Coronary artery (tissue), 2 donors: Measurements from ENCODE around the gene SF3B4.
A peak's percentile ranks its signal among the peaks of the same experiment; 100 is the strongest.

Experiments used
- DNase-seq: peaks from one replicate; pipeline ENCODE4 v3.0.0-alpha.2; 2017; ENCODE audit warnings: low spot score
- H3K27ac ChIP-seq, 2 donors: fragments of 200-600 bp; sonication (generic); one replicate each; pipeline ENCODE4 v1.5.1; 2016 to 2019
- H3K4me3 ChIP-seq: fragments of 200-600 bp; sonication (generic); 2 replicates; pipeline ENCODE4 v1.5.1; 2016; ENCODE audit warnings: mild to moderate bottlenecking, moderate library complexity
- CTCF ChIP-seq: fragments of 200-600 bp; sonication (generic); IDR thresholded peaks from one replicate; pipeline ENCODE4 v1.5.1; 2019; ENCODE audit warnings: antibody characterized with exemption

Gene SF3B4

GRCh38 chr1:149925751-149926150, 1.9 kb downstream of the SF3B4 start:
- TF ChIP-seq CTCF: no peak
- Histone ChIP-seq H3K4me3 (peak overlapping the region; percentile 98), H3K27ac (no peak overlapping the region)
- DNase-seq: no peak

DNA sequence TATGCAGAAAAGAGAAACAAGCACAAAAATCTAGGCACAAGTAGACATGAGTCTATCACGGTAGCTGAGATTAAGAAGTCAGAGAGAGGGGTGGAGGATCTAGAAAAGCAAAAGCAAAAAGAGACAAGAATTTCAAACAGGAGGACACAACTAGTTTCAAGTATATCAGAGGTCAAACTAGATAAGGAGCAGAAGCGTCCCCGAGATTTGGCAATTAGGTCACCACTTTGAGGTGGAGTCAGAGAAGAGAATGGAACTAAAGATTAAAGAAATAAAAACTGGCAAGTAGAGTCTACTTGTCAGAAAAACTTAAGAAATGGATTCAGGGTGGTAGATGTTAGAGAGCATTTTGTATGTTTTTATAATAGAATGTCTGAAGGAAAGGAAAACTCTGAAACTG, 2.3 kb downstream of the SF3B4 start:
- Histone ChIP-seq H3K4me3 (no peak overlapping the region), H3K27ac (no peak overlapping the region)
- no peak for TF ChIP-seq CTCF
- no peak for DNase-seq

GRCh38 chr1:149923626-149924025, 4.0 kb downstream of the SF3B4 start:
- Histone ChIP-seq H3K4me3 (no peak overlapping the region), H3K27ac (no peak overlapping the region)
- DNase-seq: no peak
- no peak for TF ChIP-seq CTCF

DNA sequence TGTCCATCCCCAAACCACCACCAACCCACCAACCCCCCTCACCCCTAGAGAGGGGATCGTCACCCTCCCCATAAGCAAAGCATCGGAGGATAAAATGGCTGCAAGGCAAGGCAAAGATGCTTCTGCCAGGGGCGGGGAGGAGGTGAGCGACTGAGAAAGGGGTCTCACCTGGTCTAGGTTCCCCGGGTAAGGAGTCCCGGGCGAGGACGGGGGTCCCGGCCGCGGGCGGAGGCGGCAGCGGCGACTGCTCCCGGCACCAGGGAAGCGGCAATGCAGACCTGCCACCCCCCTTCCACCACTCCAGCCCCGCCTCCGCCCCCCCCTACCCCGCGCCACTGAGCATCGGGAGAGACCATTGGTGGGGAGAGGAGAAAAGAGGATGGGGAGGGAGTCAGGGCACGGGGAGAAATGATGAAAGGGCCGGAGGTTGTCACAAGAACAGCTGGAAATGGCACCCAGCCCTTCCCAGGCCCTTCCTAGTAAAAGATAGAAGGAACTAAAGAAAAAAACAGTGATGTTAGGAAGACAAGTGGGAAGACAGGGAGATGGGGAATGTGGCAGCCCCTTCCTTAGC, 9.9 kb downstream of the SF3B4 start, which contains the start of gene SV2A:
SV2A (minus strand) TSS at position 274 of the 574 bp plus-strand sequence. CDS start 4,004 bp downstream, outside the sequence.
- Histone ChIP-seq H3K4me3 (peak within 1 kb of the TSS; percentile 70), H3K27ac (peak within 1 kb of the TSS; percentile 27 to 34)
- TF ChIP-seq CTCF: no peak
- peak; percentile 85 for DNase-seq

DNA sequence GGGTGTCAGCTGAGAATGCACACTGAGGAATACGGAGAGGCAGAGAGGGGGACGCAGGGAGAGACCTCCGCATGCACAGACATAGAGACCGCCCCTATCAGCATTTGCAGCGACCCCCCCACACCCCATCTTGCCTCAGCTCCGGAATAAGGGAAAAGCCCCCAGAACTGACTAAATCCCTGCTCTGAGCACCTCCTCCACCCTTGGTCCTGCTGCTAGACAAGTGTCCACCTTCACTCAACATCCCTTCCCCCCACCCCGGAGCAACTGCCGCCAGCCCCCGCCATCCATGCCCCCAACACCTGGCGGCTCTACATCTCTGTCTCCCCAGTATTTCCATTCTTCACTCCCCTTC, 10.7 kb downstream of the SF3B4 start:
- no peak for DNase-seq
- peak overlapping the region; percentile 27 to 34 for H3K27ac ChIP-seq
- no peak for TF ChIP-seq CTCF
- H3K4me3 ChIP-seq: peak overlapping the region; percentile 70

- Histone ChIP-seq H3K4me3 (peak overlapping the region; percentile 70), H3K27ac (peak overlapping the region; percentile 27 to 34)
- TF ChIP-seq CTCF: no peak
- DNase-seq: no peak
Observed at GRCh38 chr1:149916193-149916897, 11.3 kb downstream of the SF3B4 start.
